Keratinocyte (primary cell): Measurements from ENCODE around the gene SLFN14. TPM values are rescaled to one million over a fixed set of nuclear protein-coding genes. Genes with fewer than 3 reads are reported as not detected.

Source experiments
- DNase-seq: peaks from one replicate; pipeline ENCODE4 v3.0.0-alpha.2; 2011; ENCODE audit warnings: low read depth, missing footprints, low spot score
- FAIRE-seq: peaks from 2 replicates; lab custom pipeline; 2011; peaks lifted over from hg19 to GRCh38; lab: Jason Lieb, UNC
- H2AFZ ChIP-seq: 2 replicates; pipeline ENCODE4 v1.6.0; 2012; ENCODE audit warnings: low read length, control low read depth, inconsistent platforms; ENCODE audit not compliant: control insufficient read depth
- H3K27ac ChIP-seq: 2 replicates; pipeline ENCODE4 v1.5.1; 2011; ENCODE audit warnings: low read length; ENCODE audit not compliant: control insufficient read depth, insufficient read depth
- H3K27me3 ChIP-seq: 3 replicates; pipeline ENCODE4 v1.6.0; 2011; ENCODE audit warnings: low read length; ENCODE audit not compliant: control insufficient read depth, insufficient read depth; ENCODE audit errors: extremely low read depth
- H3K36me3 ChIP-seq, 2 experiments: 2 replicates in 1 of 2; 3 replicates in 1 of 2; pipeline ENCODE4 v1.5.1; 2011; ENCODE audit warnings: low read length in 2 of 2, mild to moderate bottlenecking in 1 of 2; ENCODE audit not compliant: control insufficient read depth in 2 of 2, insufficient read depth in 2 of 2; ENCODE audit errors: extremely low read depth in 1 of 2
- H3K4me1 ChIP-seq: 3 replicates; pipeline ENCODE4 v1.5.1; 2011; ENCODE audit warnings: low read length; ENCODE audit not compliant: control insufficient read depth, insufficient read depth; ENCODE audit errors: extremely low read depth
- H3K4me2 ChIP-seq: 3 replicates; pipeline ENCODE4 v1.6.0; 2011; ENCODE audit warnings: low read depth, low read length; ENCODE audit not compliant: control insufficient read depth, insufficient read depth; ENCODE audit errors: extremely low read depth
- H3K4me3 ChIP-seq, 3 experiments: fragments of 200-600 bp in 1 of 3; sonication (generic) in 1 of 3; 2 replicates in 2 of 3; 3 replicates in 1 of 3; pipeline ENCODE4 v1.5.1; 2011 to 2016; ENCODE audit warnings: low read length in 3 of 3, mild to moderate bottlenecking in 3 of 3, control low read depth in 2 of 3, inconsistent platforms in 1 of 3, low read depth in 1 of 3, mixed read lengths in 1 of 3, mixed run types in 1 of 3, moderate library complexity in 1 of 3; ENCODE audit not compliant: control insufficient read depth in 2 of 3, insufficient read depth in 2 of 3; ENCODE audit errors: extremely low read depth in 1 of 3
- H3K79me2 ChIP-seq: 2 replicates; pipeline ENCODE4 v1.6.0; 2012; ENCODE audit warnings: low read length; ENCODE audit not compliant: control insufficient read depth, insufficient read depth
- H3K9ac ChIP-seq: 3 replicates; pipeline ENCODE4 v1.6.0; 2011; ENCODE audit warnings: low read length; ENCODE audit not compliant: control insufficient read depth, insufficient read depth; ENCODE audit errors: extremely low read depth
- H3K9me1 ChIP-seq: 3 replicates; pipeline ENCODE4 v1.6.0; 2011; ENCODE audit warnings: low read length; ENCODE audit not compliant: control insufficient read depth, insufficient read depth; ENCODE audit errors: extremely low read depth
- H3K9me3 ChIP-seq: 2 replicates; pipeline ENCODE4 v1.5.1; 2012; ENCODE audit warnings: low read depth, low read length; ENCODE audit not compliant: control insufficient read depth
- H4K20me1 ChIP-seq: 3 replicates; pipeline ENCODE4 v1.6.0; 2011; ENCODE audit warnings: low read length; ENCODE audit not compliant: control insufficient read depth, insufficient read depth; ENCODE audit errors: extremely low read depth
- CTCF ChIP-seq, 3 experiments: IDR thresholded peaks in 1 of 3; conservative IDR thresholded peaks in 1 of 3; optimal IDR thresholded peaks in 1 of 3; 2 replicates in 2 of 3; 3 replicates in 1 of 3; pipeline versions ENCODE3 to v1.5.1; 2011; ENCODE audit warnings: low read length in 3 of 3, mild to moderate bottlenecking in 3 of 3, moderate library complexity in 2 of 3, control low read depth in 1 of 3, inconsistent platforms in 1 of 3; ENCODE audit not compliant: insufficient read depth in 2 of 3; ENCODE audit errors: extremely low read depth in 1 of 3
- EZH2 ChIP-seq: IDR thresholded peaks from one replicate; pipeline ENCODE4 v1.6.1; 2012; ENCODE audit warnings: inconsistent platforms, mild to moderate bottlenecking, low read length, moderate library complexity
- dilution Hi-C: fragments of 300-500 bp; cut with MboI; formaldehyde crosslinking; loops from one replicate; pipeline ENCODE4 v1.7.0; 2020; ENCODE audit warnings: low sequenced_read_pairs; ENCODE audit not compliant: extremely low pct_ligation_motif_present
- polyA plus RNA-seq, 5 experiments: library from polyadenylated mRNA; depleted of rRNA in 3 of 5; stranded (reverse) in 3 of 5; stranded (forward) in 1 of 5; unstranded in 1 of 5; fragments of >200 nt; gene quantifications; 1 replicate in 1 of 5; 2 replicates in 3 of 5; 3 replicates in 1 of 5; pipeline versions ENCODE4 v1.2.1 to v1.2.3, GENCODE V29; 2011 to 2012; ENCODE audit warnings: missing spikeins in 2 of 5, low read depth in 1 of 5, low replicate concordance in 1 of 5

The SLFN14 gene
- polyA plus RNA-seq, 1 donor (not counting 4 experiments of a cell fraction or from before 2014, with no cell fraction given), result not detected

- no peak overlapping the region for H3K9ac ChIP-seq
- H3K9me3 ChIP-seq, result no peaks in the 10 kb centered on the region
- no peaks in the 10 kb centered on the region for H3K4me1 ChIP-seq
- no peak for DNase-seq
- TF ChIP-seq CTCF (optimal IDR thresholded peaks at IDR 0.05 in 1 of 3, IDR thresholded peaks at IDR 0.05 in 1 of 3, conservative IDR thresholded peaks at IDR 0.05 in 1 of 3; ENCODE audit: extremely low read depth in 1 of 3, insufficient read depth in 2 of 3, low read length in 3 of 3) (no peak), EZH2 (no peak)
- no peaks in the 10 kb centered on the region for H3K9me1 ChIP-seq
- H2AFZ ChIP-seq, result no peak overlapping the region
- H3K4me2 ChIP-seq, result no peak overlapping the region
- FAIRE-seq, result no peak
- peaks cover 23 to 30% of the 10 kb centered on the region in 2 experiments for H3K36me3 ChIP-seq
- peaks cover 3% of the 10 kb centered on the region for H3K79me2 ChIP-seq
- dilution Hi-C loops, result no loop called here
- H3K27ac ChIP-seq, result no peak overlapping the region
- H3K4me3 ChIP-seq, result no peak overlapping the region
- H4K20me1 ChIP-seq, result no peaks in the 10 kb centered on the region
- no peaks in the 10 kb centered on the region for H3K27me3 ChIP-seq
These were observed 46.7 kb upstream of the SLFN14 start for GRCh38 chr17:35607239-35607847.

GRCh38 chr17:35605678-35606077 is 45.1 kb upstream of the SLFN14 start:
- dilution Hi-C loops, result no loop called here
- Histone ChIP-seq H3K9me1 (no peaks in the 10 kb centered on the region), H3K27me3 (no peaks in the 10 kb centered on the region), H3K9ac (no peak overlapping the region), H3K36me3 (peaks cover 22 to 28% of the 10 kb centered on the region in 2 experiments), H4K20me1 (peaks cover 4% of the 10 kb centered on the region), H2AFZ (no peak overlapping the region), H3K79me2 (peaks cover 8% of the 10 kb centered on the region), H3K27ac (no peak overlapping the region), H3K4me1 (no peaks in the 10 kb centered on the region), H3K4me2 (no peak overlapping the region), H3K9me3 (no peaks in the 10 kb centered on the region), H3K4me3 (no peak overlapping the region)
- peak; percentile 48 for FAIRE-seq
- DNase-seq, result no peak
- no peak for TF ChIP-seq EZH2
- TF ChIP-seq CTCF (optimal IDR thresholded peaks at IDR 0.05 in 1 of 3, IDR thresholded peaks at IDR 0.05 in 1 of 3, conservative IDR thresholded peaks at IDR 0.05 in 1 of 3; ENCODE audit: extremely low read depth in 1 of 3, insufficient read depth in 2 of 3, low read length in 3 of 3), result no peak
